ENCODE results near the gene U2AF2.

DNA sequence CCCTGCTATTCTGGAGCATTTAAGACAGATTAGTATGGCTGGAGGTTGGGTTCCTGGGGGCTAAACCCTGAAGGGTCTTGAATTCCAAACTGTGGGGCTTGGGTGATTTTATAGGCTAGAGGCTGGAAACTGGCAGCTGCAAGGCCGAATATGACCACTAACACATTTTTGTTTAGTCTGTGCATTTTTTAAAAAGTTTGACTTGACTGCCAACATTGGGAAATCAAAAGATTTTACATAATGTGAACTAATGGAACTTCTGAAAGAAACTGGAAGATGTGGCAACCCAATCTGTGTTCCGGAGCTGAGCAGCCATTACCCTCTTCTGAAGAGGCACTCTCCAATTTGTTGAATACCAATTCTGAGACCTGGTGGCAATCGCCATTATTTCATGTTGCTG lies 35.5 kb upstream of the U2AF2 start:
- TF ChIP-seq CTCF (IDR thresholded peaks at IDR 0.05): no peak
- no peak for TF ChIP-seq POLR2A (IDR thresholded peaks at IDR 0.05)
